Activated CD8-positive, alpha-beta memory T cell treated with anti-CD3 and anti-CD28 coated beads for 24 hours (primary cell): ENCODE results near the gene PWWP2B.

Experiments
- DNase-seq: peaks from one replicate; pipeline ENCODE4 v3.0.0-alpha.2; 2020

The PWWP2B gene

DNA sequence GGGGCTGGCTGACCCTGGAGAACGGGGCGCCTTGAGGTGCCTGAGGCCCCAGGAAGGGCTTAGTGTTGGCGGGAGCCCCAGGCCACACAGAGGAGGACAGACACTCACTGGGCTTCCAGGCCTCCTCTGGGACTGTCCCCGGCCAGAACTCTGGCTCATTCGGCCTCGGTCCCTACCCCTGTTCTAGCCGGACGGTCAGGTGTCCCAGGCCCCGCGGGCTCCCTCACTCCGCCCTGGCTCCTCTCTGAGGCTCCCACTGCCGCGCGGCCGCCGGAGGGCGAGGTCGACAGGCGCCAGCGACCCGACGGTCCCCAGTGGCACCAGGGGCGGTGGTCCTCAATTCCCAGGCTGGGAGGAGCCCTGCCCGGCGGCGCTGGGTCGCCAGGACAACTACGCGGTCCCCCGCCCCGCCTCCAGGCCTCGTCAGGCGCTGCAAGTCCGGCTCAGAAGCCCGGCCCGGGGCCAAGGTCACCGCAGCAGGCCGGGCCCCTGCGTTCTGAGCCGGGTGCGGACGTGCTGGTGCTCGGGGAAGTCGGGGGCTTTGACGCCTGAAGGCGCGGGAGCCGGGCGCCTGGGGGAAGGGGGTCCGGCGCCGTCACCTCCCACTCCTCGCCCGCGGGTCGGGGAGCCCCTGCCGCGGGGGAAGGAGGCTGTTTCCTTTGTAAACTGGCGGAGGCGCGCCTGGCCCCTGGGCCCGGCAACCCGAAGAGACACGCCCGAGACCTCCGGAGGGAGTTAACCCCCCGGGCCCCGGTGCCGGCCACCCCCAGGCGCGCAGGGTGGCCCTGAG is 1.1 kb upstream of the PWWP2B start:
- peak; percentile 83 for DNase-seq

DNA sequence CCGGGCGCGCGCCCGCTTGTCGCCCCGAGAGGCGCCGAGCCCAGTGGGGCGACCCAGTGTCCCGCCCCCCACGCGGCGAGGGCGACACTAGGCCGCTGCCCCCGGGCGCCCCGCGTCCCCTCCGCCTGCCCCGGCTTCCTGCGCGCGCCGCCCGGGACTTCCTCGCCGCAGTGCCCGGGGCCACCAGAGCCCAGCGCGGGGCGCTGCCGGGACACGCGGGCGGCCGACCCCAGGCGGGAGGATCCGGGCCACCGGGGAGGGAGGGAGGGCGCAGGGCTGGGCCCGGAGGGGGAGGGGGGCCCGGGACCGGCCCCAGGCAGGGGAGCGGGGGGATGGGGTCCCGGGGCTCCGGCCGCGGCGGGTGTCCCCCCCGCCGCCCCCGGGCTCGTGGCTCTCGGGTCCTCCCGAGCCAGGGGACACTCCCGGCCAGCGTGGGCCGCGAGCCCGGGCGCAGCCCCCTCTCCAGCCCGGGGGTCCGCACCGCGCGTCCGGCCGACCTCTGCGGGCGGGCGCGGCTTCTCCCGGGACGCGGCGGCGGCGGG is 435 bp upstream of the PWWP2B start:
- no peak for DNase-seq

DNA sequence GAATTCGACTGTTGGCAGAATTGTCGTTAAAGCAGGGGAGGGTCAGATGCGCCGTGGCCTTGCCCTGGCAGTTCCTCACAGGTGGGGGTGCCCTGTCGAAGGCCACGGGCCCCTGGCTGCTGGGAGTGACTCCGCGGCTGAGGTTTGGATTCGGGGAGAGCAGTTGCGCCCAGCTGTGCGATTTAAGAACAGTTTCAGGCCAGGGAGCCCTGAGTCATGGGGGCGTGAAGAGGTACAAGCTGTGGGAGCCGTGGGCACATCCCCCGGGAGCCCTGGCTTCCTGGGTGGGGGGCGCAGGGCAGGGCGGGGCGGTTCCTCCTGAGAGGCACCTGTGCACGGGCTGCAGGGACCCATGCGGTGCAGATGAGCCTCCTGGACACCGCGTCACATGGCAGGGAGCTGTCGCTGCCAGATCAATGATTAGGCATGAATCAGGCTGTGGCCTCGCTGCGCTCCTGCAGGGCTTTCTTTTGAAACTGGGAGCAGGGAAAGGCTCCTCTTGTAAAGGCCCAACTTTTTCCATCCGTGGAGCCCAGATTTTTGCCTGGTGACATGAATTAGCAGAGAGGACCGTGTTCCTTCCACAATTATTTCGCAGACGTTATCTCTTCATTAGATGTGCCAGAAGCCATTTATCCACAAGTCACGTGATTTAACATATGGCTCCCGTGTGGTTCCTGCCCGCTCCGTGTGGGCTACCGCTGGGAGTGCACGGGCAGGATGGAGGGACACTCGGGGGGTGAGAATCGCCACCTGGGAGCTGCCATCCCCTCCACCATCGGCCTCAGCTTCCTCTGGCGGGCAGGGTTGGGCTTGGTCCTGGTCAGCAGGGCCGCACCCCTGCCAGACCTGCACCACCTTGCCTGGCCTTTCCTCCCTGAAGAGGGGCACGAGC is 918 bp downstream of the PWWP2B start:
- DNase-seq, result peak; percentile 78

DNA sequence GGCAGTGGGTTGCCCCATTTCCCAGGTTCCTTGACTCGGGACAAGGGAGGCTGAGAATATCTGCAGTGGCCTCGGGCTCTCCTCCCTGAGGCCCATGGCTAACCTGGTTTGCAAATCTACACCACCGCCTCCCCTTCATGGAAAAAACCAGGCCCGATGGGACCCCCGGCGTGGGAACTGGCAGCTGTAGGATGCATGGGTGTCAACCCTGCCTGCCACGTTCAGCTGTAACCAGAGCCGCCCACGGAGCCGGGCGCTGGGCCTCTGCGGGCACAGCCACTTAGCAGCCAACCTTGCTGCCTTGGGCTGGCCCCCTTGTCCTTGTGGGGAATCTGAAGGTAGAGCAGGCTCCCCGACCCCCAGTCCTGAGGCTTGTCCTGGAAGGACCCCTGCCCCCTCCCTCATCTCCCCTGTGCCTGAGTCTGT is 1.6 kb downstream of the PWWP2B start:
- DNase-seq, result no peak

DNA sequence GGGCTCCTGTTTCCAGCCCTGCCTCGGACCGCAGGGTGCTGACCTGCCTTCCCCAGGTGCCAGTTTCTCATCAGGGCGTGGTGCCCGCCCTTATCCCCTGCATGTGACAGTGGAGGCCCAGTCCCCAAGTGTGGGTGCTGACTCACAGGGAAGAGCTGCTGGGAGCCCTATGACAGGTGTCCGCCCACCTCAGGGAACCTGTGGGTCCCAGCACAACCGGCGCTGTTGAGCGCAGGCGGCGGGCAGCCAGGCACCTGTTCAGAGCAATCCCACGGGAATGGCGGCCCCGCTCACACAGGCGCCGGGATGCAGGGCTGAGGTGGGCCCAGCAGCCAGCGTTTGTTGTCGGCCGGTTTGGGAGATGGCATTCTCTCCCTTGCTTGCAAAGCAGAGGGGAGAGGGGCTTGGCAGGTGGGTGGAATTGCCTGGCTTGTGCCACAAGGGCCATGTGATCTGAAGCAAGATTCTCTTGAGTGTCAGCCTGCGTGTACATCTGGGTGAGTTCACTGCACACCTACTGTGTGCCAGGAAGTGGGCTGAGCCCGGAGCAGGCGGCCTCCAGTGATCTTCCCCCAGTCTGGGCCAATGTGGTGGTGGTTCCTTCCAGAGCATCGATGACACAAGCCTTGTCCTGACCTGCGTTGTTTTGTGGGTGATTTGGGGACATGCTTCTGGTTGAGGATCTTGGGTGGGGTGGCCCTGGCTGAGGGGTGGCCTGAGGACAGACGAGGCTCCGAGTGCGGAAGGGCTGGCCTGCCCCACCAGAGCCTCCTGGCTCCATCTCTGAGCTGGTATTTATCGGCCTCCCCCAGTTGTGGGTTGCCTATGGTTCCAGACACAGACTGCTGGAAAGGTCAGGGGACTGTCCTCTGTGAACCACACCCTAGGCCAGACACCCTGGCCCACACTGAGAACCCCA is 2.4 kb downstream of the PWWP2B start:
- DNase-seq, result no peak

DNA sequence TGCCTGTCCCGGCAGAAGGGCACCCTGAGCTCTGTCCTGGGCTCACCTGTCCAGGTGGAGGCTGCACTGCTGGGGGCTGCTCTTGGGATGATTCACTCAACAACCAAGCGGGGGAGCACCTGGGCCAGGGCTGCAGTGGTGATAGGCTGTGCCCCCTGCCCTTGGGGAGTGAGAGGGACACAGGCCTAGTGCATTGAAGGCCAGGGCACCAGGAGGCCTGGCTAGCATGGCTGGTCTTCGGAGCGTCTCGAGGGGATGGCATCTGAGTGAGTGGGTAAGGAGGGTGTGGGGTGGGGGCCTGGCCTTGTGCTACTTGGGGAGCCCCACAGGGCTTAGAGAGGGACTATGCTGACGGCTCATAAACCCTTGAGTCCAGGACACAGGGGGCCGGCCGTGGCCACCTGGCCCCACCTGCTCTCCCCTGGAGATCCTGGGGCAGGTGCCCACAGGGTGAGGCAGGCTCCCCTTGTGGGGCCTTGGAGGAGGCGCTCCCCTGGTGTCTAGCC is 3.1 kb downstream of the PWWP2B start:
- no peak for DNase-seq

DNA sequence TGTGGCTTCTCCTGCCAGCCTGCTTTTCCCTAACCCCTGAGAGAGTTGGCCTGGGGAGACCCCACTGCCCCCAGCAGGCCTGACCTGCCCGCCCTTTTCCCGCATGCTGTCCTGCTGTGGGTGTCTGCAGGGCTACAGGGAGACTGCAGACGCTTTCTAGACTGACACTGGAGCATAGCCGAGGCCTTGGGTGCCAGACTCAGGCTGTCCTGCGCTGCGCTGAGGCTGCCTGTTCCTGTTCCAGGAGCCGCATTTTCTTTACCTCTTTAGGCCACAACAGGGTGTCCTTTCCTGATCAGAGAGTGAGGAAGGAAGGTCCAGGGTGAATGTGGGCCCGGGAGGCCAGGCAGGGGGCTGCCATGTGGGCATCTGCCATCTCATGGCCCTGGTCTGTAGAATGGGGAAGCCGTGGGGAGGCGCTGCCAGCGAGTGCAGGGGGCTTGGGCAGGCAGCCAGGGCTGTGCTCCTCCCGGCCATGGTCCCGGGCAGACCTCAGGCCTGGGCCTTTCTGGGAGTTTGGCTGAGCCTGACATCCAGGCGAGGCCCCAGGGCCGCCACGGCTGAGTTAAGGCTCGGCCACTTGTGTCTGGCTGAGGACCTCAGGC is 3.6 kb downstream of the PWWP2B start:
- no peak for DNase-seq

DNA sequence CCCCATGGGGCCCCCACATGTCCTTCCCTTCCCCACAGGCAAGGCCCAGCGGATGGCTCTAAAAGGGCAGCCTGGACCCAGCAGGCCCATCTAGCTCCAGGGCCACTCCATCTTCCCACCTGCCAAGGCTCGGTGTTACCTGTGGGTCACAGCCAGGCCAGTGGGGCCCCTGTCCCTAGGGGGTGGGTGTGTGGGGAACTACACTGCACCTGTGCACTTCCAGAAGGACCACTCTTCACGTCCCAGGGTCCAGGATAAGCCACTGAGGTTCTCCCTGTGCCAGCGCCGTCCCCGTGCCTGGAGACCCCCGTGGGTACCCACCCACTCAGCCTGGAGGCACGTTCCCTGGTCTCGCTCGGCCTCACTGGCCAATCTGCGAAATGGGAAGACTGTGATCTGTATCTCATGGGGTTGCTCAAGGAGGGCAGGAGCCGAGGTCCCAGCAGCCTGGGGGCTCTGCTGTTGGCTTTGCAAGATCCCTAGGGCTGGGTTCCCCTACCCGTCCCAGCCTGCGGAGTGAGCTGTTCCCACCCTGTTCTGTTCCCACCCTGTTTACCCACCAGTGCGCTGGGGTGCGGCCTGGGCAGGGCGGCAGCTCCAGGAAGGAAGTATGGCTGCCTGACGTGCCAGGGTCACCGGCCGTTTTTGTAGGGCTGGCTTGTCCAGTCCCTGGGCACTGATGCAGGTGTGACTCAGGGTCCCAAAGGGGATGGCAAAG is 4.6 kb downstream of the PWWP2B start:
- DNase-seq, result no peak

DNA sequence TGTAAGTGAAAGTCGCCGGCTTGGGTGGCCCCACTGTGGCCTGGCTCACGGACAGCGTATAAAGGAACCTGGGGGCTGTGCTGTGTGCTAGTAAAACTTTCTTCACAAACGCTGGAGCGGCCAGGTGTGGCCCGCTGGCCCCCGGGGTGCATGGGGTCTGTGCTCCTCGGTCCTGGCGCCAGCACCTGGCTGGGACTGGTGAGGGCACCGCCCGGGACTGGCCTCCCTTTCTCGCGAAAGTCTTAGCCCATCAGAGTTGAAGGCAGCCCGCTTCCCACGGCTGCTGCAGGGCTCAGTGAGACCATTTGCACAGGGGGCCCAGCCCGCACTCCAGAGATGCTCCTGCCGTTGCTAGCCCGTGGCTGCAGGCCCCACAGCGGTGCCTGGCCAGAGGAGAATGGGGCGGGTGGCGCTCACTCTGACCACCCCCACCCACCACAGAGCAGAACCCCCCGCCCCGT is 5.8 kb downstream of the PWWP2B start:
- no peak for DNase-seq

DNA sequence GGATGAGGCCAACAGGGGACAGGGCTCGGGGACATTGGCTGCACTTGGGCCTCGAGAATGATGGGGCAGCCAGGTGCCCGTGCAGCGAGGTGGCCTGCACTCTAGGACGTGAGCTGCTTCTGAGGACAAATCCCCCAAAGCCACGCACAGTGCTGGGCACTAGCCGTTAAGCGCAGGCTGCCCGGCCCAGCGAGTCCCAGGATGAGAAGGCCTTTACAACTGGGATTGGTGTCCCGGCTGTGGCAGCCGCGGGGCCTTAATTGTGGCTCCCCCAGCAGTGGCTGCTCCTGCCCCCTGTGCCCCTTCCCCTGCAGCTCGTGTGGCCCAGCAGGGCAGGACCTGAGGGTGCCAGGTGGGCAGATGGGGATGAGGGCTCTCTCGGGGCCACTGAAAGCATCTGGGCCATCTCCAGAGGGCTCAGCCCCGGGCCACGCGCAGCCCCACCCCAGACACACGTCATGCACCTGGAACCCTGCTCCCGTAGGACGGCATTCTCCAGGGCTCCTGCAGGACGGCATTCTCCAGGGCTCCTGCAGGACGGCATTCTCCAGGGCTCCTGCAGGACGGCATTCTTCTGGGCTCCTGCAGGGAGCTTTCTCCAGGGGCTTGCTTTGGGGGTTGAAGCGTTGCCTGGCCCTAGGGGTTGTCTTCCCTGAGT is 6.6 kb downstream of the PWWP2B start:
- DNase-seq, result no peak

DNA sequence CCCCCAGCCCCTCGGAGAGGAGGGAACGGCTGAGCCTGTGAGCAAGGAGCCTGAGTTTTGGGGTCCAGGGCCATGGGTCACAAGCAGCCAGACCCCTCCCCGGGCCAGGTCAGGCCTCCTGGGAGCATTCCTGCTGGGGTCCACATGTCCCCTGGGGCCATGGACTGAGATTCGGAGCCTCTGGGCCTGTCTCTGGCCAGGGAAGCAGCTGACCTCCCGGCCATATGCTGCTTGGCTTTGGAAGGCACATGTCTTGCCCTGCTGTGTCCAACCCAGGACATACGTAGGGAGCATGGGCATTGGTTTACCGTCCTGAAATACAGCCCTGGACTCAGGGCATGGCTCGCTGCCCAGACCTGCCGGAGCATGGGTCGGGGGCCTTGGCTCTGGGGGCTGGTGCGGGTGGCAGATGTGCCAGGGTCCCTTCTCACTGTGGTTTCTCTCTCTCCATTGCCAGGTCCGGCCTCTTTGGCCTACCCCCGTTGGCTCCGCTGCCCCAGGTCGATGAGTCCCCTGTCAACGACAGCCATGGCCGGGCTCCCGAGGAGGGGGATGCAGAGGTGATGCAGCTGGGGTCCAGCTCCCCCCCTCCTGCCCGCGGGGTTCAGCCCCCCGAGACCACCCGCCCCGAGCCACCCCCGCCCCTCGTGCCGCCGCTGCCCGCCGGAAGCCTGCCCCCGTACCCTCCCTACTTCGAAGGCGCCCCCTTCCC is 7.3 kb downstream of the PWWP2B start:
- no peak for DNase-seq

DNA sequence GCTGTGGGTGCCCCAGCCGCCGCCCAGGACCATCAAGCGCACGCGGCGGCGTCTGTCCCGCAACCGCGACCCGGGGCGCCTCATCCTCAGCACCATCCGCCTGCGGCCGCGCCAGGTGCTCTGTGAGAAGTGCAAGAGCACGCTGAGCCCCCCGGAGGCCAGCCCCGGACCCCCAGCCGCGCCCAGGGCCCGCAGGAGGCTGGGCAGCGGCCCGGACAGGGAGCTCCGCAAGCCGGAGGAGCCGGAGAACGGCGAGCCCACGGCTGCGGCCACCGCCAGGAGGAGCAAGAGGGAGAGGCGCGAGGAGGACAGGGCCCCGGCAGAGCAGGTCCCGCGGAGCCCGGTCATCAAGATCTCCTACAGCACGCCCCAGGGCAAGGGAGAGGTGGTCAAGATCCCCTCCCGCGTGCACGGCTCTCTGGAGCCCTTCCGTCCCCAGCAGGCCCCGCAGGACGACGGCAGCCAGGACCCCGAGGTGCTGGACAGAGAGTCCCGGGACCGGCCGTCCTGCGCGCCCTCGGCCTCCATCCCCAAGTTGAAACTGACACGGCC is 8.0 kb downstream of the PWWP2B start:
- DNase-seq, result no peak

DNA sequence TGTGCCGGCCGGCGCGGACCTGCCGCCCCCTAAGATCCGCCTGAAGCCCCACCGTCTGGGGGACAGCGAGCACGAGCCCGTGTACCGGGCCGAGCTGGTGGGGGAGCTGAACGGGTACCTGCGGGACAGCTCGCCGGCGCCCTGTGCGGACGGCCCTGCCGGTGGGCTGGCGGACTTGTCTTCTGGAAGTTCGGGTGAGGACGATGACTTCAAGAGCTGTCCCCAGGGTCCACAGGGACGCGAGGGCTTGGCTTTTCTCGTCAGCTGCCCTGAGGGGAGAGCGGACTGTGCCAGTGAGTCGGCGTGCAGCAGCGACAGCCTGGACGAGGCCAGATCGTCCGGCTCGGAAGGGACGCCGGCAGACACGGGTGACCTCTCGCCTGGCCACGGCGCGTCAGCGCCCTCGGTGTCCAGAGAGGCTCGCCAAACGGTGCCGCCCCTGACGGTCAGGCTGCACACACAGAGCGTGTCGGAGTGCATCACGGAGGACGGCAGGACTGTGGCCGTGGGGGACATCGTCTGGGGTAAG is 8.5 kb downstream of the PWWP2B start:
- DNase-seq, result no peak

DNA sequence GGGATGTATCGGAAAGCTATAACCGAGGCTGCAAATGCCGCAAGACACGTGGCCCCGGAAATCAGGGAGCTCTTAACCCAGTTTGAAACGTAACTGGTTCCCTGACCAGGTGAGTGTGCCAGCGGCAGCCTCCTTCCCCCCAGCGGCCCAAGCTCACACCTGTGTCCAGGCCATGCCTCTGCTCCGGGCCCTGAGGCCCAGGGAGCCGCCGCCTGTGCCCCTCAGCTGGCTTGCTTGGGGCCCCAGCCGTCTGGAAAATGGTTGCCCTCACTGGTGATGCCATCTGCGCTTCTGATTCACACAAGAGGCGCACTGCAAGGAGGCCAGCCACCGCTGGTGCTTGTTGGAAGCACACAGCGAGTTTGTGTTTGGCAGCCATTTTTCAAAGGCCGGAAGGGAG is 9.2 kb downstream of the PWWP2B start:
- DNase-seq, result no peak

DNA sequence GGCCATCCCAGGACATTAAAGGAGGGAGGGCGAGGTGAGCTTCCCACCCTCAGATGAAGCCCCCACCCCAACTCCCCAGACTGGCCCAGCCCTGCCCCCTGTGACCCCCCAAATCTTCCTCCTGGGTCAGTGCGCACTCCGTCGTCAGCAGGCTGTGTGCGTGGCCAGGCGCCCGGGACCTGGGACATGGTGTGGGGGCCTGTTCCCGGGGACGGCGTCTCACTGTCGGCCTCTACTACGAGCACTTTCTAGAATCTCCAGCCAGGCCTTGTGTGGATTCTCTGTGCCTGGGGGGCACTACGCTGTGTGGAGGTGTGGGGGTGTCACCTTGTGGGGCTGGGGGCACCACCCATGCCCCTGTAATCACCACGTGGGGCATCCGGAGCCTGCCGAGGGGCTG is 9.8 kb downstream of the PWWP2B start:
- DNase-seq, result no peak

DNA sequence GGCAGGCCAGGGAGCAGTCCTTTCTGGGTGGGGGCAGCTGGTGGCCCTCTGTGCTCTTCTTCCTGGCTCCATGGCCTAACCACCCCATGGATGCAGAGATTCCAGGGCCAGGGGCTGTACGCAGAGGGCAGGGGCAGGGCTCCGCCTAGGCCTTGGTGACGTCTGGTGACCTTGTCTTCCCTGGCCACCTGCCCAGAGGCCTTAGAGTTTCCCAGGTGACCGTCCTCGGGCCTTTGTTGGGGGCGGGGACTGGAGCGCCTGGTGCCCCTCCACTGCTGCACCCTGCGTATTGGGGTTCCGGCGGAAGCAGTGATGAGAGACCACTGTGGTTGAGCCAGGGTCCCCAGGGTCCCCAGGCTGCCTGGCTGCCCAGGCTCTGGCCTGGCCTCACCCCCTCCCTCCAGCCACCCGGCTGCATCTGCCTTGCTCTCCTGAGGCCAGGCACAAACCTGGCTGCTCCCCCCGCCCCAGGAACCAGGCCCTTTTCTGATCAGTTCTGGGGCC is 10.3 kb downstream of the PWWP2B start:
- no peak for DNase-seq

DNA sequence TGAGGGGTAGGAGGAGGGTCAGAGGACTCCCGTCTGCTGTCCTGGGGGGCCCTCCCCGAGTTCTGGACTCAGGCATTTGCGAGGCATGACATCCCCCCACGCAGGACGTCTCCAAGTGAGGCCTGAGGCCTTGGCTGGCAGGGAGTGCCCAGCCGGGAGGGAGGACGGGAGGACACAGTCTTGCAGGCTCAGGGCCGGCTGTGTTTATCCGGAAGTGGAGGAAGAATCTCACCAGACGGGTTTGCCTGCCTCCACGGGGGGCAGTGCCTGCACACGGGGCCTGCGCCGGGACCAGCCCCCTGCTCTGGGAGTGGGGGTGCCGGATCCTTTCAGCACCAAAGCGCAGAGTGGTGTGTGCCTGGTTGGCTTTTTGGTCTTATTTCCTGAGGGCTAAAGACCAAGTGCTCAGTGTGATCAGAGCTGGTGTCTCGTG is 10.9 kb downstream of the PWWP2B start:
- DNase-seq, result no peak

DNA sequence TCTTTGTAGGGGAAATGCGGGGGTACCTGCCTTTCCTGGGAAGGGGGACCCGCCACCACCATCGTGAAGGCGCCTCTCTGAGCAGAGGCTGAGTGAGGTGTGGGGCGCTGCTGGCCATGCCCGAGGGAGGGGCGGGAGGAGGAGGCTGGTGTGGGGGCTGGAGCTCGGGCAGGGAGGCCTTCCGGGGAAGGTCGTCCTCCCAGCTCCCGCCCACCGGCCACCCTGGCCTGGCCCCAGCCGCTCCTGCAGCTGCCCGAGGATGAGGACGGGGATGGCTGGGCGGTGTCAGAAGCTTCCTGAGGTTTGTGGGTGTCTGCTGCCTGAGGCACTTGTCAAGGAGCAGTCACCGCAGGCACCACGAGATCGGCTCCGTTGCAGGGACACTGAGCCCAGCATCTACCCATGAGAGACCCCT is 11.4 kb downstream of the PWWP2B start:
- no peak for DNase-seq
